Activated naive CD4-positive, alpha-beta T cell treated with anti-CD3 and anti-CD28 coated beads, Interleukin-2, amount 50 U/mL, for 16 hours (primary cell): ENCODE measurements around the gene AKIRIN1.
"Not testable (repeated sequence)": the region's sequence is repeated elsewhere in the genome, so short reads cannot be mapped to it uniquely, and the experiment has no call there.

Experiments used
- DNase-seq: peaks from one replicate; pipeline ENCODE4 v3.0.0-alpha.2; 2020

Gene AKIRIN1, protein sequence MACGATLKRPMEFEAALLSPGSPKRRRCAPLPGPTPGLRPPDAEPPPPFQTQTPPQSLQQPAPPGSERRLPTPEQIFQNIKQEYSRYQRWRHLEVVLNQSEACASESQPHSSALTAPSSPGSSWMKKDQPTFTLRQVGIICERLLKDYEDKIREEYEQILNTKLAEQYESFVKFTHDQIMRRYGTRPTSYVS

DNA sequence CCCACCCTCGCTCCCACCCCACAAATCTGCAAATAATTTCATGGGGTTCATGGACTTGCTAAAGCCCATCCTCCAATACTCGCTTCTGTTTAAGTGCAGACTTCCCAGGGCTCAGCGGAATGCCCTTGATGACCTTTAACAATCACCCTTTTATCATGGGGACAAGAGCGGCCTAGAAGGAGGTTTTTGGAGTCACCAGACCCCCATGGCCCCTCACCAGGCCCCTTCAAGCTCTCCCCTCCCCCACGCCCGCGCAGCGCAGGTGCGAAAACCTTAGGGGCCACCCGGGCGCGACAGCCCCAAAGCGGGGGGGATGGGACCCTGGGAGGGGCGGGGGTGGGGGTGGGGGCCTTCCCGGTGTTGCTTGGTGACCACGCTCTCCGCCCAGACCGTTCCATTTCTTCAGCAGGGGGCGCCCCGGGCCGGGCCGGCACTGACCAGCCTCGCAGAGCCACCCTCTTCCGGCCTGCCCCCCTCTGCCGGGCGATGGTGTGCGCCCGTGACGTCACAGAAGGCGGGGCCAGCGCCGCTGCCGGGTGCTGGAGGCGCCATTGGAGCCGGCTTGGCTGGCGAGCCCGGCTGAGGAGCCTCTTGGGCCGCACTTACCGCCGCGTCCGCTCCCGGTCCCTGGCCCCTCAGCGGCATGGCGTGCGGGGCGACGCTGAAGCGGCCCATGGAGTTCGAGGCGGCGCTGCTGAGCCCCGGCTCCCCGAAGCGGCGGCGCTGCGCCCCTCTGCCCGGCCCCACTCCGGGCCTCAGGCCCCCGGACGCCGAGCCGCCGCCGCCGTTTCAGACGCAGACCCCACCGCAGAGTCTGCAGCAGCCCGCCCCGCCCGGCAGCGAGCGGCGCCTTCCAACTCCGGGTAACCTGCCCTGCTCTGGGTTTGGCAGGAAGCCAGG is at the start of gene AKIRIN1:
Gene AKIRIN1 (plus strand): TSS at position 539 of the 900 bp plus-strand sequence. CDS start 105 bp downstream, at position 644.
- DNase-seq = peak; percentile 94

- DNase-seq = no peak
Observed at GRCh38 chr1:38941527-38942019, 49.5 kb upstream of the AKIRIN1 start, which contains the start of gene RHBDL2. Gene RHBDL2 (minus strand): TSS chr1:38941830. CDS start chr1:38919212, 22,618 bp downstream.

GRCh38 chr1:38942664-38943428 is 48.2 kb upstream of the AKIRIN1 start:
- no peak for DNase-seq

GRCh38 chr1:38944547-38944946 is 46.5 kb upstream of the AKIRIN1 start:
- no peak for DNase-seq

DNA sequence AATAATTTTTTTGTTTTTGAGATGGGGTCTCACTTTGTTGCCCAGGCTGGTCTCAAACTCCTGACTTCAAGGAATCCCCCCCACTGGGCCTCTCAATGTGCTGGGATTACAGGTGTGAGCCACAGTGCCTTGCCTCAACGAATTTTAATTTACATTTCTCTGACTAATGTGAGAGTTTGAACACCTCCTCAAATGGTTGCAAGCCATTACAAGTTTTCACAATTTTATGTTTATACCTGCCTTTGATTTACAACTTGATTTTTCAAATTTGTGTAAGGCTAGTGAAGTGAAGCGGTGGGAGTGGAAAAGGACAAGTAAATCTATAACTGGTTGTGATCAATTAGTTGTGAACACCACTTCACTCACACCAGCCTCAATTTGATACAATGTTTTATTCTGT is 40.5 kb upstream of the AKIRIN1 start:
- DNase-seq = no peak

DNA sequence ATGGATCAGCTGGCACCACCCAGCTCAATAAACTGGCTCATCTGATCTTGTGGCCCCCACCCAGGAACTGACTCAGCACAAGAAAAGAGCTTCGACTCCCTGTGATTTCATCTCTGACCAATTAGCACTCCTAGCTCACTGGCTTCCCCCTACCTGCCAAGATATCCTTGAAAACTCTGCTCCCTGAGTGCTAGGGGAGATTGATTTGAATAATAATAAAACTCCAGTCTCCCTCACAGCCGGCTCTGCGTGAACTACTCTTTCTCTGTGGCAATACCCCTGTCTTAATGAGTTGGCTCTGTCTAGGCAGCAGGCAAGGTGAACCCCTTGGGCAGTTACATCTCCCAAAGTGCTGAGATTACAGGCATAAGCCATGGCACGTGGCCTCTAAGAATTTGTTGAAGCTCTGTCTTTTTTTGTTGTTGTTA is 37.6 kb upstream of the AKIRIN1 start:
- DNase-seq = no peak

GRCh38 chr1:38958967-38959366 is 32.1 kb upstream of the AKIRIN1 start:
- no peak for DNase-seq

GRCh38 chr1:38962113-38962512 is 29.0 kb upstream of the AKIRIN1 start:
- DNase-seq = no peak

- DNase-seq = no peak
Observed at GRCh38 chr1:38962560-38962959, 28.5 kb upstream of the AKIRIN1 start.

- DNase-seq = no peak
Observed at GRCh38 chr1:38964140-38964548, 26.9 kb upstream of the AKIRIN1 start.

- not testable (repeated sequence) for DNase-seq
Observed at GRCh38 chr1:38973145-38973544, 17.9 kb upstream of the AKIRIN1 start.

- DNase-seq = no peak
Observed at GRCh38 chr1:38973659-38974437, 17.2 kb upstream of the AKIRIN1 start.

DNA sequence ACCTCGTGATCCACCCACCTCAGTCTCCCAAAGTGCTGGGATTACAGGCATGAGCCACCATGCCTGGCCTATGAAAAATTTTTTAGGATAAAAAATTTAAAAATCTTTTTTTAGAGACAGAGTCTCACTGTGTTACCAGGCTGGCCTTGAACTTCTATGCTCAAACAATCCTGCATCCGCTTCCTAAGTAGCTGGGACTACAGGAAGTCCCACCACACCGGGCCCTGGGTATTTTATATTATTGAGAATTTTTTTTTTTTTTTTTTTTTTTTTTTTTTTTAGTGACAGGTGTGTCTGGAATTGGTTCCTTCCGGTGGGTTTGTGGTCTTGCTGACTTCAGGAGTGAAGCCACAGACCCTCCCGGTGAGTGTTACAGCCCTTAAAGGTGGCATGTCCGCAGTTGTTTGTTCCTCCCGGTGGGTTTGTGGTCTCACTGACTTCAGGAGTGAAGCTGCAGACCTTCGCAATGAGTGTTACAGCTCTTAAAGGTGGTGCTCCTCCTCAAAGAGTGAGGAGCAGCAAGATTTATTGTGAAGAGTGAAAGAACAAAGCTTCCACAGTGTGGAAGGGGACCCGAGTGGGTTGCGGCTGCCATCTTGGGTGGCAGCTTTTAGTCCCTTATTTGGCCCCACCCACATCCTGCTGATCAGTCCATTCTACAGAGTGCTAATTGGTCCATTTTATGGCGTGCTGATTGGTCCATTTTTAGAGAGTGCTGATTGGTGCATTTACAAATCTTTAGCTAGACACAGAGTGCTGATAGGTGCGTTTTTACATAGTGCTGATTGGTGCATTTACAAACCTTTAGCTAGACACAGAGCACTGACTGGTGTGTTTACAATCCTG is 13.5 kb upstream of the AKIRIN1 start:
- DNase-seq = peak; percentile 35

DNA sequence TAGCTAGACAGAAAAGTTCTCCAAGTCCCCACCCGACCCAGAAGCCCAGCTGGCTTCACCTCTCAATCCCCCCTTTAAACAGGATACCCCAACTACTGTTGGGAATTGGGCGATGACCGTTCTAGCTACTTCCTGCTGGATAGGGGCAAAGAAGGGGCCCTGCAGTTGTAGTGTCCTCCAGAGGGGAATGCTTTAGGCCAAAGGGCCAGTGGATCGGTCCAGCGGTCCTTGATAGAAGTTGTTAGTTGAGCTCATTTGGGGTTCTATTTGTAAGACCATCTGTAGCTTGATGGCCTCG is 12.9 kb upstream of the AKIRIN1 start:
- peak; percentile 22 for DNase-seq

- DNase-seq = not testable (repeated sequence)
Observed at GRCh38 chr1:38979380-38979779, 11.7 kb upstream of the AKIRIN1 start.

DNA sequence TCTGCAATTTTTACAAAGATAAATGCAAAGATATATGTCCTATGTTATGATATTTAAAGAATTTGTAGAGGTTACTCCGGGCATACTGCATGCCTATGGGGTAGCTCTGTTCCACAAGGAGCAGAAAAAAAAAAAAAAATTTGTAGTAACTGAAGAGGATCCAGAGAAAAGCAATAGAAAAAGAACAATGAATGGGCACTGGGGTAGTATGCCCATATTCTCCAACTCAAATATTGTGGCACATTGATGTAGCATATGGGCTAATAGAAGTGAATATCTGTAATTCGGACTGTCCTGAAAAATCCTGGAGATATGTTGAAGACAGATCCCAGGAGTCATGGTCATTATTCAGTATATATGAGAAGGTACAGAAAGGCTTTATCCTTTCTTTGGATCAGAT is 1.1 kb upstream of the AKIRIN1 start:
- no peak for DNase-seq

DNA sequence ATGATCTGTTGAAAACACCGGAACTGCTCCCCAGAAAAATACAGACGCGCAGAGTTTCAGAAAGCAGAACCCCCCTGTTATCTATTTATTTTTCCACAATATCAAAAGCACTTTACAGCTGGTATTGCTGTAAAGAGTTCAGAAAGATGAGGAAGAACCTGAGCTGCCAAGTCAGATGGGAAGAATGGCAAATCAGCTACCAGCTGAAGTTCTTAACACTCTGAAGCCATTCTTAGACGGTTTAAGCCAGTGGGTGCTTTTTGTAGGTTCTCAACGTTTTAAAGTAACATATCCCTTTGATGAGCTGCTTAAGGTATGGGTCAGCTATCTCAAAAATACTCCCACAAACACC is 714 bp upstream of the AKIRIN1 start:
- no peak for DNase-seq

GRCh38 chr1:38991638-38992411 is 749 bp downstream of the AKIRIN1 start:
- peak; percentile 11 for DNase-seq

DNA sequence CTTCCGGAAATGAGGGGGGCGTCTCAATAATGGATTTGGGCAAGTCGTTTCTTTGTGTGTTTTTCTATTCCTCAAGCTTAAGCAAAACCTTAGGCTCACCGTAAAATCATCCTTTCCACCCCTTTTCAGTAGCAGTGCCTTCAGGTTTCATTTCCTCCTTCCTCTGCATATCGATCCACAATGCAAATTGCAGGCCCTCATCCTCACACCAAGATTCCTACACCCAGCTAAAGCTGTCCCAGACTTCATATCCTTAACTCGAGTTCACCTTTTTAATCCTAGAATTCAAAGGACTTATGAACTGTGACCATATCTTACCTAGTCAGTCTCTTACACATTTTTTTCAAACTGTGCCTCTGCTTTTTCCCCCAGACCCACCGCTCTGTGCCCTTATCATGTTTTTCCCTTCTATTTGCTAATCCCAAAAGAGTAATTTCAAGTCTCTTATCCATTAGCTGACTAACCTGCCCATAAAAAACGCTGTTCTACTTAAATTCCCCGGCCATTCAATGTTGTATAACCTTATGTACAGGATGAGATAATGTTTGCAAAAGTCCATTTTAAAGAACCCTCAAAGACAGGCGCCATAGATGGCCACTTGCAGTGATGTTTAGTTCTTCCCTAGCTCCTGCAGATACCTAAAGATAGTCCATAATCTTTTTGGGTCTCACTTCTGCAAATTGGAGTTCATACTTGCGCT is 1.5 kb downstream of the AKIRIN1 start:
- no peak for DNase-seq

GRCh38 chr1:38994196-38994595 is 3.1 kb downstream of the AKIRIN1 start:
- no peak for DNase-seq
